Measurements from ENCODE around the gene NEXN. TPM values are rescaled to one million over a fixed set of nuclear protein-coding genes. Genes with fewer than 3 reads are reported as not detected.

Gene NEXN
- total RNA-seq, 2 donors from 2014 or later = 5.7 TPM

DNA sequence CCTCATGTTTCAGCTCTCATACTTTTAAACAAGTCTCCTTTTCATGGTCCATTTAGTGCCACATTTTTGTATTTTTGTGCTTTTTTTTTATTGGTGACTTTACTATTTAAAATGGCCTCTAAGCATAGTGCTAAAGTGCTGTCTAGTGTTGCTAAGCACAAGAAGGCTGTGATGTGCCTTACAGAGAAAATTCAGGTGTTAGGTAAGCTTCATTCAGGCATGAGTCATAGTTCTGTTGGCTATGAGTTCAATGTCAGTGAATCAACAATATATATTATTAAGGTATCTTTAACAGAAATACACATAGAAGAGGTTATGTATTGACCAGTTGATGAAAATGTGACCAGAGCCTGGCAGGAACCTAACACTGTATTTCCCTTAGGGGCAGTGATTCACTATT is 103.2 kb downstream of the NEXN start:
- TF ChIP-seq, protein P1, sequence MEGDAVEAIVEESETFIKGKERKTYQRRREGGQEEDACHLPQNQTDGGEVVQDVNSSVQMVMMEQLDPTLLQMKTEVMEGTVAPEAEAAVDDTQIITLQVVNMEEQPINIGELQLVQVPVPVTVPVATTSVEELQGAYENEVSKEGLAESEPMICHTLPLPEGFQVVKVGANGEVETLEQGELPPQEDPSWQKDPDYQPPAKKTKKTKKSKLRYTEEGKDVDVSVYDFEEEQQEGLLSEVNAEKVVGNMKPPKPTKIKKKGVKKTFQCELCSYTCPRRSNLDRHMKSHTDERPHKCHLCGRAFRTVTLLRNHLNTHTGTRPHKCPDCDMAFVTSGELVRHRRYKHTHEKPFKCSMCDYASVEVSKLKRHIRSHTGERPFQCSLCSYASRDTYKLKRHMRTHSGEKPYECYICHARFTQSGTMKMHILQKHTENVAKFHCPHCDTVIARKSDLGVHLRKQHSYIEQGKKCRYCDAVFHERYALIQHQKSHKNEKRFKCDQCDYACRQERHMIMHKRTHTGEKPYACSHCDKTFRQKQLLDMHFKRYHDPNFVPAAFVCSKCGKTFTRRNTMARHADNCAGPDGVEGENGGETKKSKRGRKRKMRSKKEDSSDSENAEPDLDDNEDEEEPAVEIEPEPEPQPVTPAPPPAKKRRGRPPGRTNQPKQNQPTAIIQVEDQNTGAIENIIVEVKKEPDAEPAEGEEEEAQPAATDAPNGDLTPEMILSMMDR (conservative IDR thresholded peaks at IDR 0.05) = no peak
- no peak overlapping the region for H3K4me3 ChIP-seq (ENCODE audit: low read length)
- Mint-ChIP-seq H3K9me3 (no peaks in the 10 kb centered on the region), H3K27ac (no peak overlapping the region), H3K27me3 (ENCODE audit: insufficient read depth) (no peaks in the 10 kb centered on the region), H3K36me3 (ENCODE audit: low read depth) (peaks cover 34% of the 10 kb centered on the region), H3K4me3 (no peak overlapping the region), H3K4me1 (peaks cover 8% of the 10 kb centered on the region)
- no peak for DNase-seq
- H3K9me3 ChIP-seq (ENCODE audit: control insufficient read depth, low read length) = no peaks in the 10 kb centered on the region
- no peak overlapping the region for H3K27ac ChIP-seq (ENCODE audit: low read depth, low read length)
- H3K36me3 ChIP-seq (ENCODE audit: control insufficient read depth, insufficient read depth, low read length) = peaks cover 23% of the 10 kb centered on the region
- no peaks in the 10 kb centered on the region for H3K27me3 ChIP-seq (ENCODE audit: control insufficient read depth, insufficient read depth, low read length, poor library complexity, severe bottlenecking)
- no peak overlapping the region for H3K9ac ChIP-seq (ENCODE audit: extremely low read depth, low read length, poor library complexity, severe bottlenecking)
- no peaks in the 10 kb centered on the region for H3K4me1 ChIP-seq (ENCODE audit: control insufficient read depth, insufficient read depth, low read length)

Other genes starting within 250 kb of the NEXN start
- 10 to 100 TPM; 55.4 to 56.2 TPM for gene ZZZ3, start 206.0 kb upstream of the NEXN start, total RNA-seq
- gene USP33, start 128.8 kb upstream of the NEXN start, total RNA-seq = 10 to 100 TPM; 61.8 to 67.6 TPM
- gene MIGA1, start 109.0 kb upstream of the NEXN start, total RNA-seq = 1 to 10 TPM; 7.3 to 9.5 TPM
- gene FUBP1, start 90.4 kb downstream of the NEXN start, total RNA-seq = 100 to 1,000 TPM; 220 to 242 TPM
- gene DNAJB4, start 116.3 kb downstream of the NEXN start, total RNA-seq = 10 to 100 TPM; 16.4 to 38.4 TPM
- gene GIPC2, start 157.3 kb downstream of the NEXN start, total RNA-seq = 1 to 10 TPM in 1 of 2 donors, under 1 TPM in 1; 0.79 to 2.1 TPM